Nucleus accumbens (tissue), 56 donors: ENCODE measurements around the gene C2orf72.
"Not testable (repeated sequence)": the region's sequence is repeated elsewhere in the genome, so short reads cannot be mapped to it uniquely, and the experiment has no call there.

Experiments used
- DNase-seq, 56 donors: peaks; one replicate each; lab custom pipeline; 2025; lab: John Stamatoyannopoulos, UW

C2orf72 gene

DNA sequence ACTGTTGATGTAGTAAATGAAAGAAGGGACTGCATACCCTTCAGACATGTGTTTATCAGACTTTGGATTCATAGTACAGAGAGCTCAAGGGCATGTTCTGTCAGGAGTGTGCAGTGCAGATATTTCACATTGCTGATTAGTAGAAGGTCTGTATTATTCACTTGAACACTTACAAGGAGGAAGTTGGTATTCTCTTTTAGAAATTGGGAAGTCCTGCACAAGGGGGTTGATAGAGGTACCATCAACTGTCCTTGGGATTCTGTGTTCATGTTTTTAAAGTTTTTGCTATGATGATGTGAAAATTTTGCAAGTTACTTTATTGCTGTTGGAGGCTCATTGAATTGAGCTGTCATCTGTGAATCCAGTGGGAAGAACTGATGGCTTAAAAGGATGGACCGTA is 26.0 kb downstream of the C2orf72 start:
- DNase-seq: no peak

- DNase-seq: no peak
Observed at GRCh38 chr2:231065966-231066365, 28.6 kb downstream of the C2orf72 start.

DNA sequence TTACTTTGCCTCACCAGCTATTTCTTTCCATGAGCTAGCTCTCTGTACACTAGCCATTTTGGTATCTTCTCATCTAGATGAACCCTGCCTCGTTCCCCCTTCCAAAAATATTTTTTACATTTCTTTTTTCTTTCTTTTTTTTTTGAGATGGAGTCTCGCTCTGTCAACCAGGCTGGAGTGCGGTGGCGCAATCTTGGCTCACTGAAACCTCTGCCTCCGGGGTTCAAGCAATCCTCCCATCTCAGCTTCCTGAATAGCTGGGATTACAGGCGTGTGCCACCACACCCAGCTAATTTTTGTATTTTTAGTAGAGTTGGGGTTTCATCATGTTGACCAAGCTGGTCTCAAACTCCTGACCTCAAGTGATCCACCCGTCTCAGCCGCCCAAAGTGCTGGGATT is 30.2 kb downstream of the C2orf72 start:
- DNase-seq: not testable (repeated sequence)

DNA sequence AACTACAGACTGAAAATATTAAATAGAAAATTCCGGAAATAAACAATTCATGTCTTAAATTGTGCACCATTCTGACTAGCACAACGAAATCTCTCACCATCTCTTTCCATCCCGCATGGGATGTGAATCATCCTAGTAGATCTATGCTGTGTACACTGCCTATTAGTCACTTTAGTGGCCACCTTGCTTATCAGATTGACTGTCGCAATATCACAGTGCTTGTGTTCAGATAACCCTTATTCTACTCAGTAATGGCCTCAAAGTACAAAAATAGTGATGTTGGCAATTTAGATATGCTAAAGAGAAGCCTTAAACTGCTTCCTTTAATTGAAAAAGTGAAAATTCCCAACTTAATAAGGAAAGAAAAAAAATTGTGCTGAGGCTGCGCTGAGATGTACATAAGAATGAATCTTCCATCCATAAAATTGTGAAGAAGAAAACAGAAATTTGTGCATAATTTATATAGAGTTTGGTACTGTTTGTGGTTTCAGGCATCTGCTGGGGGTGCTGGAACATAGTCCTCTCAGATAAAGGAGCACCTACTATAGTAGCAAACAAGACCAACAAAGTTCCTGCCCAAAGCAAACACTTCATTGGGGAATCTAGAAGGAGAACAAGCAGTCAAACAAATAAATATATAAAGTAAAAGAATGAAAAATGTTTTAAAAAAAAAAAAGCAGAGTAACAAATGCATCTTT is 31.4 kb downstream of the C2orf72 start:
- DNase-seq: no peak

DNA sequence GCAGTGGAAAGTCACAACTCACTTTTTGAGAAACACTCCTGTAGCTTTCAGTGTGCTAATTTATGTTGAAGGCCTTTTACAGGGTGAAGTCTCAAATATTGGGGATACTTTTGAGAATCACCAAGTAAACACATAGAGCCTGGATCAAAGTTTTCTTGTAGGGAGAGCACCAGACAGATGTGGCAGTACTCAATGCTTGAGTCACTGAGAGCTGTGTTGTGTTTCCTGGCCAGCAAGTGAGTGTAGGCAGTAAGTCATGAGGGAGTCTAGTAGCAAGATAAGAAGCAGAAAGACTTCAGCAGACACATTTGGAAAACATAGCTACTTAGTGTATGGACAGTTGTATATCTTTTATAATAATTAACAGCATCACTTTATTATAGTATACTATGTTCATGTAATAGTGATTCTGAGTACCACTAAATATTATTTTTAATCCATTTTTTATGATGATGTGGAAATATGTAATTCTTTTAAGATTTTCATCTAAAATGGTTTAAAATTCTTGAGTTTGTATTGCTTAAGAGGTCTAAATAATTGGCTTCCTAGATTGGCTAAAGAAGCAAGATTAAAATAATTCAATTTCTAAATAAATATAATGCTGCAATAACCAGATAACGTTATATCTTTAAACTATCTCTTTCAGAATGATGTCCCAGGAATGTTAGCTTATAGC is 32.2 kb downstream of the C2orf72 start:
- DNase-seq: no peak

GRCh38 chr2:231084565-231084964 is 47.2 kb downstream of the C2orf72 start:
- no peak for DNase-seq

DNA sequence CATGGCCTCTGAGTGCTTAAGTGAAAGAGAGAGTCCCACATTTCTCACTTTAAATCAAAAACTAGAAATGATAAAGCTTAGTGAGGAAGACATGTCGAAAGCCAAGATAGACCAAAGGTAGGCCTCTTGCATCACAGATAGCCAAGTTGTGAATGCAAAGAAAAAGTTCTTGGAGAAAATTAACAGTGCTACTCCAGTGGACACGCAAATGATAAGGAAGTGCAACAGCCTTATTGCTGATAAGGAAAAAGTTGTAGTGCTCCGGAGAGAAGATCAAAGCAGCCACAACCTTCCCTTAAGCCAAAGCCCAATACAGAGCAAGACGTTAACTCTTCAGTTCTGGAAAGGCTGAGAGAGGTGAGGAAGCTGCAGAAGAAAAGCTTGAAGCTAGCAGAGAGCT is 51.4 kb downstream of the C2orf72 start:
- DNase-seq: no peak

GRCh38 chr2:231093933-231094332 is 56.6 kb downstream of the C2orf72 start:
- no peak for DNase-seq

DNA sequence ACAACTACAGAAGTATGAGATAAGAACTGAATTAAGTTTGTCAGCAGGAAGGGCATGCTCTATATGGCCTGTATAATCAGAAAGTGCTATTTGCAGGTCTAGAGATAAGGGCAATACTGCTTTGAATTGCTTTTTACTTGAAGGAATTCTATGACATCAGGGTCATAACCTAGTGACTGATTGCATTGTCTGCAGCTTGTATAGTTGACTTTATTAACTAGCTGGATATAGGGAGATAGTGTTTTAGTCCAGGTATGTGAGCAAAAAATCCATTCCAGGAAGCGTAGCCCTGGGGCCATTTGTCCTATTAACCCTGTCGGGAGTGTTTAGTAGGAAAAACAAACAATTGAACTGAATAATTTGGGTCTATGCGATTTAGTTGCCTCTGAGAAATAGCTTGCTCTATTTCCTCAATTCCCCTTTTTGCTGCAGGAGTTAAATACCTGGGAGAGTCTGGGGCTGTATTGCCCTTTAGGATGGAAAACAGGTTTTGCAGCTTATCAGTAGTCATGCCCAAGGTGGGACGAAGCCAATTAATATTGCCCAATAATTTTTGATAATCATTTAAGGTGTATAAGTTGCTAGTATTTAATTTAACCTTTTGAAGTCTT is 57.5 kb downstream of the C2orf72 start:
- DNase-seq: no peak
